HepG2 (cell line): Measurements from ENCODE around the gene PROX1. TPM values are rescaled to one million over a fixed set of nuclear protein-coding genes. Genes with fewer than 3 reads are reported as not detected.

ENCODE experiments used
- ATF4 ChIP-seq, 2 experiments: fragments of 450-650 bp in 1 of 2; sonication (generic) in 1 of 2; formaldehyde crosslinking; IDR thresholded peaks; 2 replicates each; pipeline versions ENCODE4 v1.5.0 to v1.8.0; 2020 to 2022; ENCODE audit warnings: mild to moderate bottlenecking in 1 of 2, missing genetic modification reagents in 1 of 2
- FOXK2 ChIP-seq: fragments of 450-650 bp; IDR thresholded peaks from 2 replicates; pipeline ENCODE4 v1.6.1; 2016
- NAIF1 ChIP-seq: sonication (generic); formaldehyde crosslinking; IDR thresholded peaks from 2 replicates; pipeline ENCODE4 v1.5.0; 2020; ENCODE audit warnings: mild to moderate bottlenecking, missing genetic modification reagents, borderline replicate concordance
- NFYC ChIP-seq: IDR thresholded peaks from 2 replicates; pipeline ENCODE4 v1.6.1; 2016; ENCODE audit warnings: missing genetic modification reagents, missing compliant biosample characterization
- POGK ChIP-seq: sonication (generic); formaldehyde crosslinking; conservative IDR thresholded peaks from 2 replicates; pipeline ENCODE4 v1.8.0; 2022; ENCODE audit warnings: mild to moderate bottlenecking, moderate library complexity, missing genetic modification reagents
- POLR2G ChIP-seq: fragments of 200-400 bp; formaldehyde crosslinking; IDR thresholded peaks from 2 replicates; pipeline ENCODE4 v1.6.1; 2018; ENCODE audit warnings: mild to moderate bottlenecking, low read depth, low read length, moderate library complexity
- SALL2 ChIP-seq: sonication (generic); formaldehyde crosslinking; IDR thresholded peaks from 2 replicates; pipeline ENCODE4 v1.8.1; 2023; ENCODE audit warnings: mild to moderate bottlenecking, missing genetic modification reagents, inconsistent platforms
- SNAPC2 ChIP-seq: sonication (generic); formaldehyde crosslinking; IDR thresholded peaks from 2 replicates; pipeline ENCODE4 v1.8.1; 2022; ENCODE audit warnings: mild to moderate bottlenecking, missing genetic modification reagents
- TSC22D2 ChIP-seq: sonication (generic); formaldehyde crosslinking; IDR thresholded peaks from 2 replicates; pipeline ENCODE4 v1.5.1; 2020; ENCODE audit warnings: missing genetic modification reagents, mild to moderate bottlenecking, borderline replicate concordance
- ZHX1 ChIP-seq: sonication (generic); formaldehyde crosslinking; IDR thresholded peaks from 2 replicates; pipeline ENCODE4 v1.8.1; 2022; ENCODE audit warnings: low read depth, mild to moderate bottlenecking, missing genetic modification reagents
- ZKSCAN5 ChIP-seq: sonication (generic); formaldehyde crosslinking; IDR thresholded peaks from 2 replicates; pipeline ENCODE4 v1.5.1; 2020; ENCODE audit warnings: mild to moderate bottlenecking, missing genetic modification reagents
- ZNF138 ChIP-seq: sonication (generic); formaldehyde crosslinking; IDR thresholded peaks from 2 replicates; pipeline ENCODE4 v1.5.0; 2020; ENCODE audit warnings: mild to moderate bottlenecking, low read depth, missing genetic modification reagents
- ZNF30 ChIP-seq: sonication (generic); formaldehyde crosslinking; IDR thresholded peaks from 2 replicates; pipeline ENCODE4 v1.5.0; 2020; ENCODE audit warnings: mild to moderate bottlenecking, missing genetic modification reagents
- ZNF33B ChIP-seq: sonication (generic); formaldehyde crosslinking; IDR thresholded peaks from 2 replicates; pipeline ENCODE4 v1.5.1; 2020; ENCODE audit warnings: mild to moderate bottlenecking, missing genetic modification reagents
- ZNF468 ChIP-seq: sonication (generic); formaldehyde crosslinking; IDR thresholded peaks from 2 replicates; pipeline ENCODE4 v1.8.0; 2022; ENCODE audit warnings: mild to moderate bottlenecking, moderate library complexity, missing genetic modification reagents
- ZNF597 ChIP-seq: sonication (generic); formaldehyde crosslinking; IDR thresholded peaks from 2 replicates; pipeline ENCODE4 v1.5.0; 2020; ENCODE audit warnings: missing genetic modification reagents
- ZNF629 ChIP-seq: sonication (generic); formaldehyde crosslinking; conservative IDR thresholded peaks from 2 replicates; pipeline ENCODE4 v1.5.0; 2020; ENCODE audit warnings: missing genetic modification reagents
- ZNF639 ChIP-seq: conservative IDR thresholded peaks from 2 replicates; pipeline ENCODE4 v1.6.1; 2018; ENCODE audit warnings: missing genetic modification reagents
- ZNF720 ChIP-seq: sonication (generic); formaldehyde crosslinking; IDR thresholded peaks from 2 replicates; pipeline ENCODE4 v1.4.0; 2020; ENCODE audit warnings: missing genetic modification reagents
- ZNF788 ChIP-seq: sonication (generic); formaldehyde crosslinking; IDR thresholded peaks from 2 replicates; pipeline ENCODE4 v1.5.0; 2020; ENCODE audit warnings: mild to moderate bottlenecking, missing genetic modification reagents, borderline replicate concordance
- polyA plus RNA-seq, 8 experiments: library from polyadenylated mRNA; depleted of rRNA in 3 of 8; stranded (reverse) in 7 of 8; unstranded in 1 of 8; fragments of >200 nt; fragmentation: Illumina TruSeq in 4 of 8; extraction: Trizol in 4 of 8; gene quantifications; 2 replicates each; pipeline versions ENCODE4 v1.2.1 to v1.2.3, GENCODE V29; 2011 to 2016; ENCODE audit warnings: low read depth in 4 of 8, missing spikeins in 1 of 8, mixed read lengths in 1 of 8; ENCODE audit not compliant: insufficient read depth in 1 of 8
- total RNA-seq, 5 experiments: library from RNA; depleted of rRNA; stranded (reverse); fragments of >200 nt; fragmentation: Illumina TruSeq; extraction: Trizol; gene quantifications; 2 replicates each; pipeline ENCODE4 v1.2.3, GENCODE V29; 2016; ENCODE audit warnings: low read depth in 1 of 5
- TF ChIP-seq, protein P1 (sequence below): sonication (generic); formaldehyde crosslinking; IDR thresholded peaks from 2 replicates; pipeline ENCODE4 v1.4.0; 2020; ENCODE audit warnings: missing genetic modification reagents

The PROX1 gene
- total and polyA plus RNA-seq, 2 of the 13 experiments (the other 11 are each of a cell fraction or from before 2014, with no cell fraction given), result 12.3 to 30.2 TPM

- TF ChIP-seq ZNF597 (CRISPR knock-in tag) (no peak), ZNF788 (CRISPR knock-in tag) (no peak), ZNF468 (CRISPR knock-in tag) (no peak), NFYC (CRISPR knock-in tag) (no peak), NAIF1 (CRISPR knock-in tag) (peak; percentile 54; the same call in 1 of the 2 replicates), SNAPC2 (no peak), SALL2 (no peak), ATF4 (CRISPR knock-in tag; IDR thresholded peaks at IDR 0.05) (peak in 1 of 2 experiments; percentile 59; a peak in 2 of 4 replicates), ZNF639 (CRISPR knock-in tag) (no peak), ZNF33B (no peak), TSC22D2 (no peak), ZNF138 (CRISPR knock-in tag) (no peak), ZHX1 (CRISPR knock-in tag) (no peak; the same call in 1 of the 2 replicates), POLR2G (no peak), ZNF30 (CRISPR knock-in tag) (no peak), ZKSCAN5 (CRISPR knock-in tag) (no peak), POGK (CRISPR knock-in tag) (0 out of 2 replicates have a peak, but pooled peaks have one; percentile 35), FOXK2 (peak; percentile 5; the same call in 1 of the 2 replicates), ZNF629 (CRISPR knock-in tag) (no peak), ZNF720 (CRISPR knock-in tag) (no peak)
- TF ChIP-seq, protein P1, sequence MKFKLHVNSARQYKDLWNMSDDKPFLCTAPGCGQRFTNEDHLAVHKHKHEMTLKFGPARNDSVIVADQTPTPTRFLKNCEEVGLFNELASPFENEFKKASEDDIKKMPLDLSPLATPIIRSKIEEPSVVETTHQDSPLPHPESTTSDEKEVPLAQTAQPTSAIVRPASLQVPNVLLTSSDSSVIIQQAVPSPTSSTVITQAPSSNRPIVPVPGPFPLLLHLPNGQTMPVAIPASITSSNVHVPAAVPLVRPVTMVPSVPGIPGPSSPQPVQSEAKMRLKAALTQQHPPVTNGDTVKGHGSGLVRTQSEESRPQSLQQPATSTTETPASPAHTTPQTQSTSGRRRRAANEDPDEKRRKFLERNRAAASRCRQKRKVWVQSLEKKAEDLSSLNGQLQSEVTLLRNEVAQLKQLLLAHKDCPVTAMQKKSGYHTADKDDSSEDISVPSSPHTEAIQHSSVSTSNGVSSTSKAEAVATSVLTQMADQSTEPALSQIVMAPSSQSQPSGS (CRISPR knock-in tag), result peak; percentile 42; the same call in 1 of the 2 replicates
These were observed 31.4 kb upstream of the PROX1 start (continued) for GRCh38 chr1:213956295-213956770.
